Upper lobe of right lung (tissue), 1 donor: Measurements from ENCODE around the gene GJB5. TPM values are rescaled to one million over a fixed set of nuclear protein-coding genes. Genes with fewer than 3 reads are reported as not detected.

Experiments used
- ATAC-seq: fragments of 200-7000 bp; cut with Tn5 transposase; one replicate; pipeline ENCODE4 v1.9.1; 2020; ENCODE audit warnings: mild to moderate bottlenecking, moderate library complexity
- DNase-seq: peaks from one replicate; pipeline ENCODE4 v3.0.0-alpha.2; 2020
- H3K27ac ChIP-seq: fragments of 200-600 bp; one replicate; pipeline ENCODE4 v1.8.0; 2022
- H3K27me3 ChIP-seq: fragments of 200-600 bp; one replicate; pipeline ENCODE4 v1.8.0; 2022; ENCODE audit warnings: mild to moderate bottlenecking
- H3K36me3 ChIP-seq: fragments of 200-600 bp; one replicate; pipeline ENCODE4 v1.8.0; 2022
- H3K4me1 ChIP-seq: fragments of 200-600 bp; one replicate; pipeline ENCODE4 v1.8.0; 2022
- H3K4me3 ChIP-seq: fragments of 200-600 bp; one replicate; pipeline ENCODE4 v1.8.0; 2022; ENCODE audit warnings: mild to moderate bottlenecking
- H3K9me3 ChIP-seq: fragments of 200-600 bp; one replicate; pipeline ENCODE4 v1.8.0; 2022
- CTCF ChIP-seq: fragments of 200-600 bp; IDR thresholded peaks from one replicate; pipeline ENCODE4 v1.8.0; 2022; ENCODE audit warnings: antibody characterized with exemption
- intact Hi-C: fragments of 100-400 bp; cut with DNase I; formaldehyde crosslinking; loops from one replicate; pipeline ENCODE4 v1.11.0; 2022
- total RNA-seq: library from RNA; stranded (reverse); fragmentation: NEBNext Ultra II Directional; extraction: Animal tissue kit (Norgen Biotek cat#: 25700); gene quantifications from one replicate; pipeline ENCODE4 v1.2.1, GENCODE V29; 2021
- donor health status: DM: no; HTN: yes; CAD: no; lungs with severe emphysema.

The GJB5 gene
- total RNA-seq, 1 donor from 2014 or later: not detected

GRCh38 chr1:34712007-34712688, 42.7 kb upstream of the GJB5 start:
- H3K27me3 ChIP-seq: peaks cover 5% of the 10 kb centered on the region
- no peaks in the 10 kb centered on the region for H3K36me3 ChIP-seq
- no peak overlapping the region for H3K4me3 ChIP-seq
- no peaks in the 10 kb centered on the region for H3K9me3 ChIP-seq
- H3K4me1 ChIP-seq: no peaks in the 10 kb centered on the region
- no peak overlapping the region for H3K27ac ChIP-seq
- ATAC-seq (no peak), DNase-seq (no peak)
- no peak for TF ChIP-seq CTCF
- intact Hi-C loops: no loop called here

GRCh38 chr1:34713443-34713842, 41.4 kb upstream of the GJB5 start:
- DNase-seq (no peak), ATAC-seq (no peak)
- no peak overlapping the region for H3K4me3 ChIP-seq
- H3K4me1 ChIP-seq: no peaks in the 10 kb centered on the region
- no peaks in the 10 kb centered on the region for H3K9me3 ChIP-seq
- no peaks in the 10 kb centered on the region for H3K36me3 ChIP-seq
- no peak overlapping the region for H3K27ac ChIP-seq
- no peaks in the 10 kb centered on the region for H3K27me3 ChIP-seq
- no peak for TF ChIP-seq CTCF
- intact Hi-C loops: no loop called here

DNA sequence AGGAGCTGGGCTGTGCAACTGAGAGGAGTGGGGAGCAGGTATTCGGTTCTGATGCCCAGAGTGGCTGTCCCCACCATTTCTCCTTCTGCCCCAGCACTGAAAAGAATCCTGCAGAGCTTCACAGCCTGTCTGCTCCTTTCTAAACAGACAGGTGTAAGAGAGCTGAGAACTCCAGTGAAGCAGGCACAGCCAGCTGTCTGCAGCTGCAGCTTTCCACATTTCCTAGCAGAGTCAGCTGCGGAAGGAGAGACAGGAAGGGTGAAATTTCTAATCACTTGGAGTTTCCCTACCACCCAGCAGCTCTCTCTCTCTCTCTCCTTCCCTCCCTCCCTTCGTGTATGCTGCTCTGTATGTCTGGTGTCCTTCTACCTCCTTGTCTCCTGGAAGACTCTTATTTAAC, 40.5 kb upstream of the GJB5 start:
- Histone ChIP-seq H3K27me3 (no peaks in the 10 kb centered on the region), H3K27ac (no peak overlapping the region), H3K4me1 (no peaks in the 10 kb centered on the region), H3K4me3 (no peak overlapping the region), H3K36me3 (no peaks in the 10 kb centered on the region), H3K9me3 (no peaks in the 10 kb centered on the region)
- DNase-seq: no peak
- no peak for TF ChIP-seq CTCF
- ATAC-seq: no peak
- intact Hi-C loops: no loop called here

- no peaks in the 10 kb centered on the region for H3K4me1 ChIP-seq
- no peak for ATAC-seq
These were observed 39.7 kb upstream of the GJB5 start for GRCh38 chr1:34715139-34715538.

DNA sequence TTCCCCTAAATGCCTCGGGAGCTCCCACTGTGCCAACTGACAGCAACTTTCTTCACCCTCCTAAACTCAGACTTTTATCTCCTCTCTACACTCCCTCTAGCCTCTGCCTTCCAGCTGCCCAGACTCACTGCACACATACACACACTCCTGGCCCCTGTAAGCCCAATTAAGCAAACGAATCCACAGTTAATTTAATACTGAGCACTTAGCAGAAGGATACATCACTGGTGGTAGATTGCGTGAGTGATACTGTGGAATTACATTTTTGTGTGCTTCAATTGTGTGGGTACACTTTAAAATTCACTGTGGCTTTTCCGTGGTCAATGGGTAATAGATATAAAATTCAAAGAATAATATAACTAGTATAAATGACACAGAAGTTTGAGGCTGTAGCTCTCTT, 33.6 kb upstream of the GJB5 start:
- ATAC-seq (no peak), DNase-seq (no peak)
- TF ChIP-seq CTCF: no peak
- intact Hi-C loops: no loop called here
- Histone ChIP-seq H3K36me3 (no peaks in the 10 kb centered on the region), H3K4me3 (no peak overlapping the region), H3K27me3 (peaks cover 5% of the 10 kb centered on the region), H3K9me3 (no peaks in the 10 kb centered on the region), H3K27ac (no peak overlapping the region), H3K4me1 (no peaks in the 10 kb centered on the region)

More at GRCh38 chr1:34715139-34715538, 39.7 kb upstream of the GJB5 start:
- Histone ChIP-seq H3K27me3 (no peaks in the 10 kb centered on the region), H3K4me3 (no peak overlapping the region), H3K9me3 (no peaks in the 10 kb centered on the region), H3K27ac (no peak overlapping the region), H3K36me3 (no peaks in the 10 kb centered on the region)
- intact Hi-C loops: no loop called here
- no peak for DNase-seq
- no peak for TF ChIP-seq CTCF
